ENCODE results near the gene ACBD4. TPM values are rescaled to one million over a fixed set of nuclear protein-coding genes. Genes with fewer than 3 reads are reported as not detected.

The ACBD4 gene
- total and polyA plus RNA-seq, 10 of the 15 experiments (the other 5 are each of a cell fraction or from before 2014, with no cell fraction given) = 0.20 to 13.8 (median 6.9) TPM

DNA sequence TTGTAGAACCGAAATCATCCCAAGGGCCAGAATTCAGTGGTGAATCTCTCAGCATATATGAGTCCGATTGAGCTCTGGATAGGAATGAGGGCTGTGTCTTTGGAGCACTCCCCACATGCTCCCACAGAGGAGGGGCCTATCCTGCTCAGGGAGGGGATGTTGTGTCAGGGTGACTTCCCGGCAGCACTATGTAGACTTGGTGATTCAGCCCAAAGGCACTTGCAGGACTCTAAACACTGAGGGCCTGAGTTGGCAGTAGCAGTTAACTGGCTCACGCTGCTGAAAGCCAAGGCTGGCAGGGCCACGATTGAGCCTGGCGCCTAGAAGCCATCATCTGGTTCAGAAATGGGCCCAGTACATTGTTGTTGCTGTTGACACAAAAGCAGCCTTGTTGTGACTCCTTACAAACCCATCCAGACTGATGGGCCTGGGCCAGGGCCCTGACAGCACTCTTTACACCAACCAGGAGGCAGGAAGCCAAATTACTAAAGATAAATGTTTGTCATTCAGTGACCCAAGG is 42.5 kb upstream of the ACBD4 start (continued):
- no peak for TF ChIP-seq CBX3 (IDR thresholded peaks at IDR 0.05; ENCODE audit: borderline replicate concordance, low read depth)
- TF ChIP-seq CHD2 (IDR thresholded peaks at IDR 0.05; ENCODE audit: borderline replicate concordance, low read depth, low read length) = no peak

DNA sequence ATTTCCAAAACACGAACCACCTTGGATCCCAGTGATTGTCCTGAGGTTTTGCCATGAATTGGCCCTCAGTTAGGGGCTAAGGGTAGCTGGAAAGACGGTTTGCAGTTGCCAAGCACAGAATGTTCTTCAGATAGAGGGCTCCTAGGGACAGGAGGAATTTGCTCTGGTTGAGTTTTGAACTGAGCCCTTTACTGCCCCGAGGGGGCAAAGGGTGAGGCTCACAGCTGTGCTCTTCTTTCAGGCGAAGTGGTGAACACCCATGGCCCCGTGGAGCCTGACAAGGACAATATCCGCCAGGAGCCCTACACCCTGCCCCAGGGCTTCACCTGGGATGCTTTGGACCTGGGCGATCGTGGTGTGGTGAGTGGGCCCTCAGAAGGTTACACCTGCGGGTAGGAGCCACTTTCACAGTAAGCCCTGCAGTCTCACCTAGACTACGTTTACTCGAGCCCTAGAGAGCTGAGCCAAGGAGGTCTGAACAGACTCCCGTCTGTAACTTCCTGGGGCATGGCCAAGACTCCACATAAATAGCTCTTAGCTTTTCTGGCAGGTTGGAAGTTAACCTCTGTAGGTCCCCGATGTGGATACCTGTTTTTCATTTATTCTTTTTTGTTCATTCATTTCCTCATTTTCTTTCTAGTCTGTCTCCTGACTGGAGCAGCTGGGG is 41.9 kb upstream of the ACBD4 start:
- H4K20me1 ChIP-seq (ENCODE audit: control insufficient read depth, insufficient read depth) = no peaks in the 10 kb centered on the region
- POLR2A ChIA-PET = no interaction called here
- peaks cover 44 to 54% of the 10 kb centered on the region in 2 experiments for H3K36me3 ChIP-seq (ENCODE audit: control insufficient read depth in 2 of 2, insufficient read depth in 2 of 2, low read length in 1 of 2)
- no peak overlapping the region for H3K27ac ChIP-seq (ENCODE audit: control insufficient read depth, insufficient read depth)
- H3K27me3 ChIP-seq (replicated peaks in 1 of 2; ENCODE audit: control insufficient read depth in 2 of 2, insufficient read depth in 2 of 2, low read length in 1 of 2) = no peaks in the 10 kb centered on the region
- no peak for FAIRE-seq
- no peaks in the 10 kb centered on the region for H3K4me1 ChIP-seq (ENCODE audit: control insufficient read depth, insufficient read depth, low read length)
- RAD21 ChIA-PET (ENCODE audit: unreplicated experiment) = no interaction called here
- no peak overlapping the region for H2AFZ ChIP-seq (ENCODE audit: control insufficient read depth, low read depth, low read length)
- WGBS (ENCODE audit: insufficient coverage, insufficient replicate concordance, low lambda C conversion rate, missing lambda C conversion rate) = 86% methylated on average over 13 of the region's 13 CpGs
- no peak overlapping the region for H3K9ac ChIP-seq (ENCODE audit: control insufficient read depth, insufficient read depth, low read length)
- no peak overlapping the region for H3K4me3 ChIP-seq
- H3K79me2 ChIP-seq (ENCODE audit: control insufficient read depth, insufficient read depth, low read length) = no peaks in the 10 kb centered on the region
- CTCF ChIA-PET = interaction anchor here (1.0 to 1.7 kb wide), 2 partner anchors 63 to 77 kb away, joined by 4 to 6 read pairs; no protein-coding TSS in a partner anchor
- TF ChIP-seq RB1 (IDR thresholded peaks at IDR 0.05; ENCODE audit: borderline replicate concordance) = no peak
- TF ChIP-seq RELA (IDR thresholded peaks at IDR 0.05; ENCODE audit: borderline replicate concordance, partially characterized antibody) = no peak
- no peak for TF ChIP-seq EED (IDR thresholded peaks at IDR 0.05; ENCODE audit: low read depth)
- TF ChIP-seq ATF7 (IDR thresholded peaks at IDR 0.05; ENCODE audit: low read depth) = no peak
- TF ChIP-seq KLF5 (IDR thresholded peaks at IDR 0.05; ENCODE audit: partially characterized antibody) = no peak
- TF ChIP-seq, protein P1, sequence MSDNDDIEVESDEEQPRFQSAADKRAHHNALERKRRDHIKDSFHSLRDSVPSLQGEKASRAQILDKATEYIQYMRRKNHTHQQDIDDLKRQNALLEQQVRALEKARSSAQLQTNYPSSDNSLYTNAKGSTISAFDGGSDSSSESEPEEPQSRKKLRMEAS (IDR thresholded peaks at IDR 0.05; ENCODE audit: low read depth, low read length) = no peak
- TF ChIP-seq, protein P2, sequence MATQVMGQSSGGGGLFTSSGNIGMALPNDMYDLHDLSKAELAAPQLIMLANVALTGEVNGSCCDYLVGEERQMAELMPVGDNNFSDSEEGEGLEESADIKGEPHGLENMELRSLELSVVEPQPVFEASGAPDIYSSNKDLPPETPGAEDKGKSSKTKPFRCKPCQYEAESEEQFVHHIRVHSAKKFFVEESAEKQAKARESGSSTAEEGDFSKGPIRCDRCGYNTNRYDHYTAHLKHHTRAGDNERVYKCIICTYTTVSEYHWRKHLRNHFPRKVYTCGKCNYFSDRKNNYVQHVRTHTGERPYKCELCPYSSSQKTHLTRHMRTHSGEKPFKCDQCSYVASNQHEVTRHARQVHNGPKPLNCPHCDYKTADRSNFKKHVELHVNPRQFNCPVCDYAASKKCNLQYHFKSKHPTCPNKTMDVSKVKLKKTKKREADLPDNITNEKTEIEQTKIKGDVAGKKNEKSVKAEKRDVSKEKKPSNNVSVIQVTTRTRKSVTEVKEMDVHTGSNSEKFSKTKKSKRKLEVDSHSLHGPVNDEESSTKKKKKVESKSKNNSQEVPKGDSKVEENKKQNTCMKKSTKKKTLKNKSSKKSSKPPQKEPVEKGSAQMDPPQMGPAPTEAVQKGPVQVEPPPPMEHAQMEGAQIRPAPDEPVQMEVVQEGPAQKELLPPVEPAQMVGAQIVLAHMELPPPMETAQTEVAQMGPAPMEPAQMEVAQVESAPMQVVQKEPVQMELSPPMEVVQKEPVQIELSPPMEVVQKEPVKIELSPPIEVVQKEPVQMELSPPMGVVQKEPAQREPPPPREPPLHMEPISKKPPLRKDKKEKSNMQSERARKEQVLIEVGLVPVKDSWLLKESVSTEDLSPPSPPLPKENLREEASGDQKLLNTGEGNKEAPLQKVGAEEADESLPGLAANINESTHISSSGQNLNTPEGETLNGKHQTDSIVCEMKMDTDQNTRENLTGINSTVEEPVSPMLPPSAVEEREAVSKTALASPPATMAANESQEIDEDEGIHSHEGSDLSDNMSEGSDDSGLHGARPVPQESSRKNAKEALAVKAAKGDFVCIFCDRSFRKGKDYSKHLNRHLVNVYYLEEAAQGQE (IDR thresholded peaks at IDR 0.05; ENCODE audit: low read depth, low read length) = no peak
- TF ChIP-seq, protein P3, sequence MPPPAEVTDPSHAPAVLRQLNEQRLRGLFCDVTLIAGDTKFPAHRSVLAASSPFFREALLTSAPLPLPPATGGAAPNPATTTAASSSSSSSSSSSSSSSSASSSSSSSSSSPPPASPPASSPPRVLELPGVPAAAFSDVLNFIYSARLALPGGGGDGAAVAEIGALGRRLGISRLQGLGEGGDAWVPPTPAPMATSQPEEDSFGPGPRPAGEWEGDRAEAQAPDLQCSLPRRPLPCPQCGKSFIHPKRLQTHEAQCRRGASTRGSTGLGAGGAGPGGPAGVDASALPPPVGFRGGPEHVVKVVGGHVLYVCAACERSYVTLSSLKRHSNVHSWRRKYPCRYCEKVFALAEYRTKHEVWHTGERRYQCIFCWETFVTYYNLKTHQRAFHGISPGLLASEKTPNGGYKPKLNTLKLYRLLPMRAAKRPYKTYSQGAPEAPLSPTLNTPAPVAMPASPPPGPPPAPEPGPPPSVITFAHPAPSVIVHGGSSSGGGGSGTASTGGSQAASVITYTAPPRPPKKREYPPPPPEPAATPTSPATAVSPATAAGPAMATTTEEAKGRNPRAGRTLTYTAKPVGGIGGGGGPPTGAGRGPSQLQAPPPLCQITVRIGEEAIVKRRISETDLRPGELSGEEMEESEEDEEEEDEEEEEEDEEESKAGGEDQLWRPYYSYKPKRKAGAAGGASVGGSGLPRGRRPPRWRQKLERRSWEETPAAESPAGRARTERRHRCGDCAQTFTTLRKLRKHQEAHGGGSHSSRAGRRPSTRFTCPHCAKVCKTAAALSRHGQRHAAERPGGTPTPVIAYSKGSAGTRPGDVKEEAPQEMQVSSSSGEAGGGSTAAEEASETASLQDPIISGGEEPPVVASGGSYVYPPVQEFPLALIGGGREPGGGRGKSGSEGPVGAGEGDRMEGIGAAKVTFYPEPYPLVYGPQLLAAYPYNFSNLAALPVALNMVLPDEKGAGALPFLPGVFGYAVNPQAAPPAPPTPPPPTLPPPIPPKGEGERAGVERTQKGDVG (CRISPR knock-in tag; IDR thresholded peaks at IDR 0.05) = no peak
- intact Hi-C loops (cut with micrococcal nuclease; ENCODE audit: unreplicated experiment) = no loop called here
- no peak for DNase-seq (ENCODE audit: low read depth, low spot score)
- no peak for ATAC-seq
- SMC1A ChIA-PET (ENCODE audit: uncharacterized antibody, unreplicated experiment) = interaction anchor here (0.7 kb wide), 1 partner anchor 47 kb away, joined by 3 read pairs; no protein-coding TSS in a partner anchor
- in situ Hi-C loops (cut with MboI) = no loop called here
- no peaks in the 10 kb centered on the region for H3K9me3 ChIP-seq (replicated peaks; ENCODE audit: control insufficient read depth, insufficient read depth, low read length)
- no peak overlapping the region for H3K4me2 ChIP-seq (ENCODE audit: control insufficient read depth, insufficient read depth)
- no TSS peak for BruUV-seq (replicated peaks)

Data from GM12878 (cell line).